ENCODE data around the gene CSF1. TPM values are rescaled to one million over a fixed set of nuclear protein-coding genes. Genes with fewer than 3 reads are reported as not detected.

Gene CSF1
- total and polyA plus RNA-seq, 2 of the 13 experiments (the other 11 are each of a cell fraction or from before 2014, with no cell fraction given) = 4.6 to 13.3 TPM

- no peaks in the 10 kb centered on the region for H3K79me2 ChIP-seq (ENCODE audit: insufficient read depth, low read length)
- H4K20me1 ChIP-seq (ENCODE audit: insufficient read depth, low read length) = no peaks in the 10 kb centered on the region
- BruUV-seq (replicated peaks) = no TSS peak
- in situ Hi-C loops (cut with HindIII; ENCODE audit: extremely low pct_ligation_motif_present, low pct_unique_long_range_greater_than_20kb) = no loop called here
- H3K9ac ChIP-seq (ENCODE audit: insufficient read depth, low read depth, low read length) = no peak overlapping the region
- WGBS (ENCODE audit: low lambda C conversion rate) = 0% methylated on average over 1 of the region's 1 CpG
- H3K4me3 ChIP-seq (replicated peaks in 1 of 3; ENCODE audit: insufficient read depth in 1 of 3, low read depth in 2 of 3, low read length in 3 of 3) = no peak overlapping the region
- intact Hi-C loops (cut with micrococcal nuclease; ENCODE audit: unreplicated experiment) = no loop called here
- H3K36me3 ChIP-seq (replicated peaks in 1 of 2; ENCODE audit: control insufficient read depth in 1 of 2, insufficient read depth in 2 of 2, low read length in 2 of 2) = no peaks in the 10 kb centered on the region
- no peak overlapping the region for H3K4me2 ChIP-seq (ENCODE audit: low read depth, low read length)
- DNase-seq (ENCODE audit: low spot score) (no peak), ATAC-seq (no peak), FAIRE-seq (no peak)
- TF ChIP-seq CBX1 (IDR thresholded peaks at IDR 0.05; ENCODE audit: low read depth) (no peak), ZNF672 (CRISPR knock-in tag; IDR thresholded peaks at IDR 0.05) (no peak), HNF4G (IDR thresholded peaks at IDR 0.05; ENCODE audit: borderline replicate concordance, low read depth, low read length) (no peak), HNF4G (CRISPR knock-in tag; IDR thresholded peaks at IDR 0.05; ENCODE audit: borderline replicate concordance, low read depth) (no peak), PCBP1 (IDR thresholded peaks at IDR 0.05; ENCODE audit: borderline replicate concordance, low read depth, low read length) (no peak)
- no peaks in the 10 kb centered on the region for H3K27me3 ChIP-seq (ENCODE audit: control insufficient read depth in 1 of 2, insufficient read depth in 2 of 2, low read length in 2 of 2)
- CTCF ChIA-PET (ENCODE audit: low intra/inter-chr PET ratio, low total read pairs) = no interaction called here
- no peak overlapping the region for H3K27ac ChIP-seq (ENCODE audit: extremely low read length, insufficient read depth, low read length)
- peaks cover 9% of the 10 kb centered on the region for H3K4me1 ChIP-seq (ENCODE audit: insufficient read depth, low read length)
- no peak overlapping the region for H2AFZ ChIP-seq (ENCODE audit: low read length)
- H3K9me3 ChIP-seq (ENCODE audit: low read length) = no peaks in the 10 kb centered on the region
- POLR2A ChIA-PET = no interaction called here
Measured at GRCh38 chr1:109971559-109971958, 60.9 kb downstream of the CSF1 start.

DNA sequence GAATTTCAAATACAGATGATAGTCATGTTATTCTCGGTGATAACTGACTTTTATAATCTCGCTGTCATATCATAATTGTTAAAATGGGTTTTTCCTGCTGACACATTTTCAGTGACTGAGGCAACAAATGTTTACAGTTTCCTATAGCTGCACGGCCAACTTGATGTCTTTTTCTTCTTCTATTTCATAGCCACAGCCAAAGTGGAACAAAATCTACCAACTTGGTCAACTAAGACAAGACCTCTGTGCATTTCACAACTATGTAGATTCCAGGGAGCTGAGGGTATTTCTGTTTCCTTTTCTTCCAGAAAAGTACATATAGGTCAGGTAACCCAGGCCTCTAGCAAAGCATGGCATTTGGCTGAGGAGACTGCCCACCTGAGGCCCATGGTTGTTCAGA, 63.5 kb downstream of the CSF1 start:
- H3K9me3 ChIP-seq (ENCODE audit: low read length) = peaks cover 15% of the 10 kb centered on the region
- TF ChIP-seq KLF15 (CRISPR knock-in tag; IDR thresholded peaks at IDR 0.05; ENCODE audit: borderline replicate concordance) (no peak), SKI (IDR thresholded peaks at IDR 0.05; ENCODE audit: partially characterized antibody) (no peak), HOXD1 (CRISPR knock-in tag; IDR thresholded peaks at IDR 0.05) (no peak), KDM2A (CRISPR knock-in tag; IDR thresholded peaks at IDR 0.05; ENCODE audit: borderline replicate concordance, low read depth) (no peak), ZNF644 (CRISPR knock-in tag; IDR thresholded peaks at IDR 0.05; ENCODE audit: low read depth) (no peak), ZNF17 (CRISPR knock-in tag; IDR thresholded peaks at IDR 0.05) (no peak), ZNF253 (CRISPR knock-in tag; IDR thresholded peaks at IDR 0.05; ENCODE audit: borderline replicate concordance) (no peak), SP4 (CRISPR knock-in tag; IDR thresholded peaks at IDR 0.05) (no peak), MEF2D (CRISPR knock-in tag; IDR thresholded peaks at IDR 0.05) (no peak), SALL1 (CRISPR knock-in tag; IDR thresholded peaks at IDR 0.05) (no peak), ZNF34 (CRISPR knock-in tag; IDR thresholded peaks at IDR 0.05; ENCODE audit: borderline replicate concordance) (no peak)
- TF ChIP-seq, protein P1, sequence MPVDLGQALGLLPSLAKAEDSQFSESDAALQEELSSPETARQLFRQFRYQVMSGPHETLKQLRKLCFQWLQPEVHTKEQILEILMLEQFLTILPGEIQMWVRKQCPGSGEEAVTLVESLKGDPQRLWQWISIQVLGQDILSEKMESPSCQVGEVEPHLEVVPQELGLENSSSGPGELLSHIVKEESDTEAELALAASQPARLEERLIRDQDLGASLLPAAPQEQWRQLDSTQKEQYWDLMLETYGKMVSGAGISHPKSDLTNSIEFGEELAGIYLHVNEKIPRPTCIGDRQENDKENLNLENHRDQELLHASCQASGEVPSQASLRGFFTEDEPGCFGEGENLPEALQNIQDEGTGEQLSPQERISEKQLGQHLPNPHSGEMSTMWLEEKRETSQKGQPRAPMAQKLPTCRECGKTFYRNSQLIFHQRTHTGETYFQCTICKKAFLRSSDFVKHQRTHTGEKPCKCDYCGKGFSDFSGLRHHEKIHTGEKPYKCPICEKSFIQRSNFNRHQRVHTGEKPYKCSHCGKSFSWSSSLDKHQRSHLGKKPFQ (CRISPR knock-in tag; IDR thresholded peaks at IDR 0.05; ENCODE audit: insufficient replicate concordance) = no peak

More for the DNA sequence above, 63.5 kb downstream of the CSF1 start:
- DNase-seq (ENCODE audit: low spot score) (no peak), FAIRE-seq (no peak), ATAC-seq (no peak)
- in situ Hi-C loops (cut with HindIII; ENCODE audit: extremely low pct_ligation_motif_present, low pct_unique_long_range_greater_than_20kb) = no loop called here
- Histone ChIP-seq H3K4me3 (replicated peaks in 1 of 3; ENCODE audit: insufficient read depth in 1 of 3, low read depth in 2 of 3, low read length in 3 of 3) (no peak overlapping the region), H3K4me1 (ENCODE audit: insufficient read depth, low read length) (peaks cover 28% of the 10 kb centered on the region), H2AFZ (ENCODE audit: low read length) (no peak overlapping the region), H3K27ac (ENCODE audit: extremely low read length, insufficient read depth, low read length) (no peak overlapping the region), H3K36me3 (replicated peaks in 1 of 2; ENCODE audit: control insufficient read depth in 1 of 2, insufficient read depth in 2 of 2, low read length in 2 of 2) (no peaks in the 10 kb centered on the region), H3K79me2 (ENCODE audit: insufficient read depth, low read length) (no peaks in the 10 kb centered on the region), H3K9ac (ENCODE audit: insufficient read depth, low read depth, low read length) (no peak overlapping the region), H3K4me2 (ENCODE audit: low read depth, low read length) (no peak overlapping the region), H4K20me1 (ENCODE audit: insufficient read depth, low read length) (no peaks in the 10 kb centered on the region), H3K27me3 (ENCODE audit: control insufficient read depth in 1 of 2, insufficient read depth in 2 of 2, low read length in 2 of 2) (no peaks in the 10 kb centered on the region)
- 80% methylated on average over 3 of the region's 3 CpGs for WGBS (ENCODE audit: low lambda C conversion rate)
- no TSS peak for BruUV-seq (replicated peaks)
- CTCF ChIA-PET (ENCODE audit: low intra/inter-chr PET ratio, low total read pairs) = no interaction called here
- POLR2A ChIA-PET = interaction anchor here (1.2 kb wide), 1 partner anchor 13 kb away, joined by 4 read pairs; no protein-coding TSS in a partner anchor
- intact Hi-C loops (cut with micrococcal nuclease; ENCODE audit: unreplicated experiment) = no loop called here

Data from HepG2 (cell line).